Stimulated activated CD4-positive, alpha-beta T cell treated with anti-CD3 and anti-CD28 coated beads, Interleukin-15, amount 100 ng/mL, for 48 hours (primary cell): Measurements from ENCODE around the gene HERPUD1.
"Not testable (repeated sequence)": the region's sequence is repeated elsewhere in the genome, so short reads cannot be mapped to it uniquely, and the experiment has no call there.

Experiments
- DNase-seq, 2 donors: peaks; one replicate each; pipeline ENCODE4 v3.0.0-alpha.2; 2020; ENCODE audit warnings: low read depth in 2 of 2

The HERPUD1 gene

GRCh38 chr16:56980792-56981724 is 49.1 kb downstream of the HERPUD1 start:
- no peak for DNase-seq

GRCh38 chr16:56981729-56982271 is 49.9 kb downstream of the HERPUD1 start:
- no peak for DNase-seq

DNA sequence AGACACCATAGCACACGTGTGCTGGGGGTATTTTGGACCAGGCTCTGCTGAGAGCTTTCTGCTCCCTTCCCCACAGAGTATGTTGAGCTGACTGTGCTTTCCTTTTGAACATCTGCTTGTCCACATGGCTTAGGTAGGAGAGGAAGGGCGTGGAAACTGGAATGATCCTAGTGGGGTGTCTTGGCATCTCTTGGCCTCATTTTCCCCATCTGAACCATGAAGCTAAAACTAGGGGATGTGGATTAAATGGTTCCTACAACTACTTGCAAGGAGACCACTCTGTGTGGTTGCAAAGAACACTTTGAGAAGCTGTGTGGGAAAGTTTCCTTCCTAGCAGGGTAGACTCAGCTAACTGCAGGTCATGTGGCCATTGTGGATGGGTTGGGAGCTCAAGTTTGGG is 50.8 kb downstream of the HERPUD1 start:
- no peak for DNase-seq

- no peak for DNase-seq
Observed at GRCh38 chr16:56983211-56983751, 51.3 kb downstream of the HERPUD1 start.

GRCh38 chr16:56984639-56985038 is 52.7 kb downstream of the HERPUD1 start:
- no peak for DNase-seq

DNA sequence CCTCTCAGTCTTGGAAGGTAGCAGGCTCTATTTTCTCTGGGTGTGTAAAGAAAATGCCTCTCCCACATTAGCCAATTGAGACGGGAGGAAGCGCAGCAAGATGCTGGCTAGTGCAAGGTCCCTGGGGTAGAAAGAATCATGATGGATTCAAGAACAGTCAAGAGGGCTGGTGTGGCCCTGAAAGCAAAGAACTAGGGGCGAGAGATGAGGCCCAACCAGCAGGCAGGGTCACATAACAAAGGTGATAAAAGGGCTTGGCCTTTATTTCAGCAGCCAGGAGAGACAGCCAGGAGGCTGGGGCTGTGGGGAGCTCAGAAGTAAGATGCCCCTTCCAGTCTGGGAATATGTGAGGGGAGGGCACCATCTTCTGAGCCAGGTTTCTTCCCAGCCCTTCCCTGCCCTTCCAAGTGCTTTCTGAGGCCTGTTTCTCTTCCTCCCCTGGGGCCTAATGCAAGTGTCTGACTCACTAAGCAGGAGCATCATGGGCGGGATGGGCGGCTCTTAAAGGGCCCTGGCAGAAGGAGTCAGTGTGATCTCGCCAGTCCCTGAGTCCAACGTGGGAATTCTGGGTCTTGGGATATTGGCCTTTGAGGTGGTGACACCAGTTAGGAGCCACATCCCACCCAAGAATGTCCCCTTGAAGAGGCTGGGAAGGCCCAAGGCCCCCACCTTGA is 53.5 kb downstream of the HERPUD1 start:
- no peak for DNase-seq

DNA sequence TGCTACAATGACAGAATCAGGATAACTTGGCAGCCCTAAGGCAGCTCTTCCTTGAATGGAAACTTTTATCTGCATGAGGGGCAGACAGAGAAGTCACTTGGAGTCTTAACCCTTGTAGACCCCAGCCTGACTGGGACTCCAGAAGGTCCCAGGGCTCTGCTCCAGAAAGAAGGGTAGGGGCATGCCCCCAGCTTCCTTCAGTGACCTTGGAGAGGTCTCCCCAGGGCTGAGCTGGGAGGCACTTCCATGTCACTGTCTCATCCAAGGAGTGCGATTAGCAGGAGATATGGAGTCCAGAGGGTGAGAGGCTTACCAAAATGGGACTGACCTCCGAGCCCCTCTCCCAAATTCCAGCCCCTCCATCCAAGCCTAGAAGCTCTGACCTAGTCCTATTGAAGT is 54.0 kb downstream of the HERPUD1 start:
- no peak for DNase-seq

DNA sequence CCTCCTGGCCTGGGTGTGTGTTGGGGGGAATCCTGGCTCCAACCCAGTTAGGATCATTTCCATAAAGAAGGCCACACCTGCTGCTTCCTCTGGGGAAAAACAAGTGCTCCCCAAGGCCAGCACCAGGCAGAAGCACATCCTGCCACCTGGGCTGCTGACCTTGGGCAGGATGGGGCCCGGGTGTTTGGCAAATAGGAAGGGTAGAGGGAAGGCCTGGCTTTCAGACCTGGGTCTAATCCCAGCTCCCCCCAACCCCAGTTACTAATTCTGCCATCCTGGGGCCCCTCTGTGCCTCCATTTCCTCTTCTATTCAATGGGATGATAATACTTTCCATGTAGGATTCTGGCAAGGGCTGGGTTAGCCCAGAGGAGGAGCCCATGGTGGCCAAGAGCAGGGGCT is 54.4 kb downstream of the HERPUD1 start:
- DNase-seq: no peak

GRCh38 chr16:56986908-56987307 is 55.0 kb downstream of the HERPUD1 start:
- not testable (repeated sequence) for DNase-seq

- no peak for DNase-seq
Observed at GRCh38 chr16:56987692-56988091, 55.8 kb downstream of the HERPUD1 start.

- DNase-seq: no peak
Observed at GRCh38 chr16:56988161-56988947, 56.4 kb downstream of the HERPUD1 start.

DNA sequence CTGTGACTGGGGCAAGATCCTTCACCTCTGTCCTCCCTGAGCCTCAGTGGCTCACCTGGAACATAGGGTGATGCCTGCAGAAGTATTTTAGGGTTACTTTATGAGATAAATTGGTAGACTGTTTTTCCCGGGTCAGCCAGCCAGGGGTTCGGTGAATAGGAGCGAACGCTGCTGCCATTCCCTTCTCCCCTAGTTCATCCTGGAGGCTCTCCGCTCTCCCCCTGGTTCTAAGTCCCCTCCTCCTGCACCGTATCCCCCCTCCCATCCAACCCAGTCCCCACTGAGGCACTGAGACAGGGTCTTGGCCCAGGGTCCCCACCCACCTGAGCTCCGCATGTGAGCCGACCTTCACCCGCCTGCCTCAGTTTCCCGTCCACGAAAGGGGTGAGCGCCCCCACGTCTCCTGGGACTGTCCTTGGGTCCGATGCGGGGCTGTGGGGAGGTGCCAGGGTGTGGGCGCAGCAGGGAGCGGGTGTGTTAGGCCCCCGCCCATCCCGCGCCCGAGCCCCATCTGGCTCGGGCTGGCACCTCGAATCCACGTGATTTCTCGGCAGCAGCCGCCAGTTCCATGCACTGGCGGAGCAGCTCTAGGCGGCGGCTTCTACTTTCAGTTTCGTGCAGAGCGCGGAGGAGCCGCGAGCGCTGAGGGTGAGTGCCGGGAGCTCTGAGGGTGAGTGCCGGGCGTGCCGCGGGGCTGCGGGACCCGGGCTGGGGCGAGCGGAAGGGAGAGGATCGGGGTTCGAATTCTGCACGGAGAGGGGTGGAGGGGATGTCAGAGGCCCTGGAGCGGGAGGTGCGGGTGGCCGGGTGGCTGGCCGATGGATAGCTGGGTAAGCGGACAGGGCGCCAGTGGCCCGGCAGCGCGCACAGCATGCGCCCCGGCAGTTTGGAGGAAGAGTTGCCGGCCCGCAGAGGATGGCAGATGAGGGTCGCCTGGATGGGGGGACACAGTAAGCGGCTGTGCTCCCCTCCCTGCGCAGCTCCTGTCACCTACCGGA is 57.3 kb downstream of the HERPUD1 start, which contains the start of gene NLRC5:
Gene NLRC5, plus strand, starts transcription at position 610 of the 998 bp plus-strand sequence. CDS start 31,156 bp downstream, outside the sequence.
- peak; percentile 90 to 91 for DNase-seq

GRCh38 chr16:56989988-56990387 is 58.0 kb downstream of the HERPUD1 start:
- no peak for DNase-seq

GRCh38 chr16:56990407-56991286 is 58.7 kb downstream of the HERPUD1 start:
- DNase-seq: no peak

DNA sequence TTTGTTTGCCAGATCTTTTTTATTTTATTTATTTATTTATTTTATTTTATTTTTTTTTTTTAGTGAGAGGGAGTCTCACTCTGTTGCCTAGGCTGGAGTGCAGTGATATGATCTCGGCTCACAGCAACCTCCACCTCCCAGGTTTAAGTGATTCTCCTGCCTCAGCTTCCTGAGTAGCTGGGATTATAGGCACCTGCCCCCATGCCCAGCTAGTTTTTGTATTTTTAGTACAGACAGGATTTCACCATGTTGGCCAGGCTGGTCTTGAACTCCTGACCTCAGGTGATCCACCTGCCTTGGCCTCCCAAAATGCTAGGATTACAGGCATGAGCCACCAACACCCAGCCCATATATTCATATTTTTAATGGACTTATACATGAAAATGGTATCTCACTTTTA is 60.5 kb downstream of the HERPUD1 start:
- not testable (repeated sequence) for DNase-seq

DNA sequence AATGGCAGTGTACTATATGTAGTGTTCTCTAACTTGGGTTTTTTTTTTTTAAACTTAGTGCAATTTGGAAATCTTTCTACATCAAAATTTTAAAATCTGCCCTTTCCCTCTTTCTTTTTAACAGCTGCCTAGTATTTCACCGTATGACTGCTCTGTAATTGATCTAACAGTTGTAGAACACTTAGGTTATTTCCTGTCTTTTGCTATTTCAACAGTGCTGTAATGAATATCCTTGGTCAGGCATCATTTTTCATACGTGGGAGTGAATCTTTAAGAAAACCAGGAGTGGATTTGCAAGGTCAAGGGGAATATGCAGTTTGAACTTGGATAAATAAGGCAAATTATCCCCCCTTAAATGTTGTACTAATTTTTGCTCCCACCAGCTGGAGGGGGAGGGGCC is 61.3 kb downstream of the HERPUD1 start:
- no peak for DNase-seq

GRCh38 chr16:56994311-56994710 is 62.4 kb downstream of the HERPUD1 start:
- no peak for DNase-seq
